HepG2 (cell line): ENCODE data around the gene GDNF. TPM values are rescaled to one million over a fixed set of nuclear protein-coding genes. Genes with fewer than 3 reads are reported as not detected.

Experiments
- KDM2A ChIP-seq: sonication (generic); formaldehyde crosslinking; IDR thresholded peaks from 2 replicates; pipeline ENCODE4 v1.4.0; 2020; ENCODE audit warnings: low read depth, missing genetic modification reagents, borderline replicate concordance
- MIER2 ChIP-seq: IDR thresholded peaks from 2 replicates; pipeline ENCODE4 v1.6.1; 2016; ENCODE audit warnings: missing biosample characterization, missing genetic modification reagents
- PAXIP1 ChIP-seq: sonication (generic); formaldehyde crosslinking; conservative IDR thresholded peaks from 2 replicates; pipeline ENCODE4 v1.4.0; 2020; ENCODE audit warnings: mild to moderate bottlenecking, missing genetic modification reagents, moderate library complexity
- POLR2AphosphoS2 ChIP-seq: IDR thresholded peaks from 2 replicates; pipeline ENCODE4 v1.6.1; 2011; ENCODE audit warnings: low read depth, low read length, improper control_type of control experiment
- ZKSCAN1 ChIP-seq: fragments of 150-350 bp; IDR thresholded peaks from 2 replicates; pipeline ENCODE4 v1.6.1; 2014; ENCODE audit warnings: low read length
- polyA plus RNA-seq, 8 experiments: library from polyadenylated mRNA; depleted of rRNA in 3 of 8; stranded (reverse) in 7 of 8; unstranded in 1 of 8; fragments of >200 nt; fragmentation: Illumina TruSeq in 4 of 8; extraction: Trizol in 4 of 8; gene quantifications; 2 replicates each; pipeline versions ENCODE4 v1.2.1 to v1.2.3, GENCODE V29; 2011 to 2016; ENCODE audit warnings: low read depth in 4 of 8, missing spikeins in 1 of 8, mixed read lengths in 1 of 8; ENCODE audit not compliant: insufficient read depth in 1 of 8
- total RNA-seq, 5 experiments: library from RNA; depleted of rRNA; stranded (reverse); fragments of >200 nt; fragmentation: Illumina TruSeq; extraction: Trizol; gene quantifications; 2 replicates each; pipeline ENCODE4 v1.2.3, GENCODE V29; 2016; ENCODE audit warnings: low read depth in 1 of 5
- TF ChIP-seq, protein P1 (sequence below): sonication (generic); formaldehyde crosslinking; conservative IDR thresholded peaks from 2 replicates; pipeline ENCODE4 v1.4.0; 2020; ENCODE audit warnings: missing genetic modification reagents
- TF ChIP-seq, protein P2 (sequence below): IDR thresholded peaks from 2 replicates; pipeline ENCODE4 v1.6.1; 2016; ENCODE audit warnings: missing compliant biosample characterization, missing genetic modification reagents, borderline replicate concordance

The GDNF gene
- total and polyA plus RNA-seq, 2 of the 13 experiments (the other 11 are each of a cell fraction or from before 2014, with no cell fraction given) = 0.24 to 0.46 TPM

DNA sequence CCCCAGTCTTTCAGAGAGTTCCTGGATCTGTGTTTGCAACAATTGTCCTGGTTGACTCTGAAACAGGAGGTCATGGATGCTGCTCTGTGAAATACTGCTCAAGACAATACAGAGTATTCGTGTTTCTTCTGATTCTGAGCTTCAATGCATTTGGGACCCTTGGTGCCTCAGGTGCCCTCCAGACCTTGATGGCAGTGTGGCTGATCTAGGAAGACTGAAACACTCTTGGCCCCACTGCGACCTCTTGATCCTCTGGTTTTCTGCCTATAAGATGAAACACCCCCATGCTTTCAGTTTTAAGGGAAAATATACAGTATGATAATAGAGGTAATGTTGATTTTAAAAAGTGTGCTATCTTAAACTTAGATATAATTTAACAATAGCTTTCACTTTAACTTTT, 67.6 kb downstream of the GDNF start (continued):
- TF ChIP-seq POLR2AphosphoS2 (no peak), PAXIP1 (CRISPR knock-in tag) (no peak), MIER2 (CRISPR knock-in tag) (no peak), ZKSCAN1 (no peak), KDM2A (no peak)
- TF ChIP-seq, protein P1, sequence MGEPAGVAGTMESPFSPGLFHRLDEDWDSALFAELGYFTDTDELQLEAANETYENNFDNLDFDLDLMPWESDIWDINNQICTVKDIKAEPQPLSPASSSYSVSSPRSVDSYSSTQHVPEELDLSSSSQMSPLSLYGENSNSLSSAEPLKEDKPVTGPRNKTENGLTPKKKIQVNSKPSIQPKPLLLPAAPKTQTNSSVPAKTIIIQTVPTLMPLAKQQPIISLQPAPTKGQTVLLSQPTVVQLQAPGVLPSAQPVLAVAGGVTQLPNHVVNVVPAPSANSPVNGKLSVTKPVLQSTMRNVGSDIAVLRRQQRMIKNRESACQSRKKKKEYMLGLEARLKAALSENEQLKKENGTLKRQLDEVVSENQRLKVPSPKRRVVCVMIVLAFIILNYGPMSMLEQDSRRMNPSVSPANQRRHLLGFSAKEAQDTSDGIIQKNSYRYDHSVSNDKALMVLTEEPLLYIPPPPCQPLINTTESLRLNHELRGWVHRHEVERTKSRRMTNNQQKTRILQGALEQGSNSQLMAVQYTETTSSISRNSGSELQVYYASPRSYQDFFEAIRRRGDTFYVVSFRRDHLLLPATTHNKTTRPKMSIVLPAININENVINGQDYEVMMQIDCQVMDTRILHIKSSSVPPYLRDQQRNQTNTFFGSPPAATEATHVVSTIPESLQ = no peak
- TF ChIP-seq, protein P2, sequence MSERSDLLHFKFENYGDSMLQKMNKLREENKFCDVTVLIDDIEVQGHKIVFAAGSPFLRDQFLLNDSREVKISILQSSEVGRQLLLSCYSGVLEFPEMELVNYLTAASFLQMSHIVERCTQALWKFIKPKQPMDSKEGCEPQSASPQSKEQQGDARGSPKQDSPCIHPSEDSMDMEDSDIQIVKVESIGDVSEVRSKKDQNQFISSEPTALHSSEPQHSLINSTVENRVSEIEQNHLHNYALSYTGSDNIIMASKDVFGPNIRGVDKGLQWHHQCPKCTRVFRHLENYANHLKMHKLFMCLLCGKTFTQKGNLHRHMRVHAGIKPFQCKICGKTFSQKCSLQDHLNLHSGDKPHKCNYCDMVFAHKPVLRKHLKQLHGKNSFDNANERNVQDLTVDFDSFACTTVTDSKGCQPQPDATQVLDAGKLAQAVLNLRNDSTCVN (CRISPR knock-in tag) = no peak
- TF ChIP-seq, all 625 proteins: peak for 0
